ENCODE measurements around the gene MACROD2. TPM values are rescaled to one million over a fixed set of nuclear protein-coding genes. Genes with fewer than 3 reads are reported as not detected.
"Not testable (repeated sequence)": the region's sequence is repeated elsewhere in the genome, so short reads cannot be mapped to it uniquely, and the experiment has no call there.

MACROD2 gene
- total RNA-seq, 1 experiment from 2014 or later = 0.02 TPM

DNA sequence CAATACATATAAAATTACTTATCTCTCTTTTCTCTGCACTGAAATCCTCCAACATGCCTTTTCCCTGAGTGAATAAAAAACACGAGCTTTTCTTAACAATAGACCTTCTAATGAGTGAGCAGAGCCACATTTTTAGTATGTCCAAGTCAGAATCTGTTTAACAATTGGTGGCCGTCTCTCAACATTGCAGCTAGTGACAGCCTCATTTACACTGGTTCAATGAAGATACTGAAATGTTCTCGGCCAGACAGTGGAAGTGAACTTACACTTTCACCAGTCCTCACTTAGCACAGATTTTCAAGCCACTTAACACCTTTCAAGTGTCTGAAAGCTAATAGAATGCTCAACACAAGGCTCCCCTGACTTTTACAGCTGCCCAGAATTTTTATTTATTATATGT is 1810.8 kb downstream of the MACROD2 start:
- no peak for DNase-seq (ENCODE audit: low spot score)

DNA sequence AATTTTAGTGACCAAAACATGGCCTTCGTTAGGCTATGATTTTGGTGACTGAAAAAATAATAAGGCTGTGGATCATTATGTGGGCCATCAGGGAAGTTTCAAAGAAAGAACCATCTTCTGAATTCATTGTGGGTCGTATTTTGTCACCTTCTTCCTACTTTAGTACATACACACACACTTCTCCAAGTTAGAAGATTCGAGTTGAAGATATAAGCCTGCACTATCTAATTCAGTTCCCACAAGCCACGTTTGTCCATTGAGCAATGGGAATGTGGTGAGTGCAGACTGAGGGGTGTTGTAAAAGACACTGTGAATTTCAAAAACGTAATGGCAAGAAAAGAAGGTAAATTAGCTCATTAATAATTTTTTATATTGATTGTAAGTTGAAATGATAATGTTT is 1812.0 kb downstream of the MACROD2 start:
- DNase-seq (ENCODE audit: low spot score) = no peak

DNA sequence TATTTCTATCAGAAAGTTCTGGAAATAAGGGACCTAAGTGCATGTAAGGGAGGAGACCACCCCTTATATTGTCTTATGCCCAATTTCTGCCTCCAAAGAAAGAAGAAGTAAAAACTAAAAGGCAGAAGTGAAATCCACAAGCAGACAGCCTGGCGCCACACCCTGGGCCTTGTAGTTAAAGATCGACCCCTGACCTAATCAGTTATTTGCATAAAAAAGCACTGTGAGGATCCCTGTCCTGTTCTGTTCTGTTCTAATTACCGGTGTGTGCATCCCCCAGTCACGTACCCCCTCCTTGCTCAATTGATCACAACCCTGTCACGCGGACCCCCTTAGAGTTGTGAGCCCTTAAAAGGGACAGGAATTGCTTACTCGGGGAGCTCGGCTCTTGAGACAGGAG is 1812.5 kb downstream of the MACROD2 start:
- DNase-seq (ENCODE audit: low spot score) = not testable (repeated sequence)

DNA sequence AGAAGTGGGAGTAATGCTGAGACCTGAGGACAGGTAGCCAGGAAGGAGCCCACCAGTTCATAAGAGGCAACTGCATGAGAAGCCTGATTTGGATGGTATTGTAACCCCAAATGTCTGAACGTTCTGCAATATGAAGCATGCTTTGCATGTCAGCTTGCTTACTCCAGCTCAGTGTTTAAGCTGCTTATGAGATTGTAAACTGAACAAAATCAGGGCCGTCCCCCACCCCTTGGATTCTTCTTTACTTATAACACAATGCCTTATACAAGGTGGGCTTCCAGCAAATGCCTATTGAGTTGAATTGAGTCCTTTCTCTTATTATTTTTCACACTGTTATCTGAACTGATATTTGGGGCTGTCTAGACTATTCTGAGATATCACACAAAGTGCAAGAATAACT is 1816.6 kb downstream of the MACROD2 start:
- no peak for DNase-seq (ENCODE audit: low spot score)

DNA sequence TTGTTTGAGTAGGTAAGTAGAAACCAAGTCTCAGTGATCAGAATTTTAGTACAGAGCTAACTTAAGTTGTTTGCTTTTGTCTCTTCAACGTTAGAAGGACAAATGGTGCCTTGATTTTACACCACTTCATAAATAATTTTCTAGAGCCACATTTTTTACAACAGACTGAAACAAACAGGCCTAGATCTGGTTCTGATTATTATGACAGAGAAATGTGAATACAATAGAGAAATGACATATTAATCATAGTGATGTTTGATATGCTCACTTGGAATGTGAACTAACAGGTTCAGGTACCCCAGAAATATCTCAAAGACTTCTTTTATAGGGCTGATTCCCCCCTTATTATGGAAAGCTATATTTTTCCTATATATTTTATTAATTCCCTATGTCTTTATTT is 1817.4 kb downstream of the MACROD2 start:
- no peak for DNase-seq (ENCODE audit: low spot score)

DNA sequence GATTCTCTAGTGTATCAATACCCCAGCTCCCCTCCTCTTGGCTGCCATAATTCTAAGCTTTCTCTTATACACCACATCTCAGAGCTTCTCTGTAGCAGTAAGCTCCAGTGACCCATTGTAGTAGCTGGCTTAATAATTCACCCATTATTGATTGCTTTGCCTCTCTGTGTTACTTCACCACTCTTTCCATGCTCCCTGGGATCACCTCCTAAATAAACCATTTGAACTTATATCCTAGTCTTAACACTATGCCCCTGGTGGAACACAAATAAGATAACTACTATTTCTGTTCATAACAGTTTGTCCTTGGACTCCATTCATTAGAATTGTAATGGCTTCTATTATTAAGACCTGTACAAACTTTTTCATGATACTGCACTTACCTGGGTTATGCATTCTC is 1819.0 kb downstream of the MACROD2 start:
- DNase-seq (ENCODE audit: low spot score) = no peak

DNA sequence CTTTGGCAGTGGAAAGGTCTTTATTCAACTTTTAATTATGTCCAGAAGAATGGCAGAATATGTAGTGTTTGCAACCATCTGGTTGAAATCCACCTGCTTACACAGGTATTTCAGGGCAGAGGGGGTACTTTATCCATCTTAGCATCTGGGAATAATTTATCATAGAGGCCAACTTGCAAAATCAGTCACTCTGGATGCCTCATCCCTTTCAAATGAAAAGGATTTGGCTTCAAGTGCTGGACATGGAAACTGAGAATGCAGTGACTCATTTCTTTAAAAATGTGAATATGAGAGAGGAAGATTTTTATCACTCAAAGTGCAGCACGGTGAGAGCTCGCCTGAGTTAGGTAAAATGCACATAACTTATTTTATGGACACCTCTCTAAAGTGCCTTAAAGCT is 1819.6 kb downstream of the MACROD2 start:
- peak; percentile 55 for DNase-seq (ENCODE audit: low spot score)

DNA sequence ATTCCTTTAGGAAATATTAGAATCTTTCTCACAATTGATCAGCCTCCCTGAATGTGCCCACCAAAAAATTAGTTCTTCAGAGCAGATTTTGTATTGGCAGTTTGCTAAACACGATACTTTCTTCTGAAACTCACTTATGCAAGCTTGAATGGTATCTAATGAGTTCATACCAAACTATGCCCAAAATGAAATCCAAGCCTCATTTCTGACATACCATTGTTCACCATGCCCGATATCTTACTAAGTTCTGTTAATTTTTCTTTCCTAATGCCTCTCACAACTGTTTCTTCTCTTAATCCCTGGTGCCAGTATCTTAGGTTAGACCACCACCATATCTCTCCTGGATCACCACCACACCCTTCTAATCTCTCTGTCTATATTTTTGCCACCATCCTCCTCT is 1822.0 kb downstream of the MACROD2 start:
- DNase-seq (ENCODE audit: low spot score) = no peak

DNA sequence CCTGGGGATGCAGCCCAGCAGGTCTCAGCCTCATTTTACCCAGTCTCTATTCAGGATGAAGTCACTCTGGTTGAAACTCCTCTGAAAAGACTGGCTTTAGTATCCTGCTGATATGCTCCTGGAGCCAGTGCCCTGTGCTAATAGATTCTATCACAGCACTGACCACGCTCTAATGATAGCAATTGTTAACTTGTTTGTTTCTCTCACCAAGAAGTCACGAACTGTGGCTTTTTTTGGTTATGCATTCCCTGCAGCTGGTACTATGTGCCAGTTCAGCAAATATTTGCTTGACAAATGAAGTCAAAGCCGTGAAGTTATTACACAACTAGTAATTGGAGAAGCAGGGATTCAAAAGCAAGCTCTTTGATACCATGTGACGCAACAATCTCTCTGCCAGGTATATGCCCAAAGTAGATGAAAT is 1823.3 kb downstream of the MACROD2 start:
- no peak for DNase-seq (ENCODE audit: low spot score)

DNA sequence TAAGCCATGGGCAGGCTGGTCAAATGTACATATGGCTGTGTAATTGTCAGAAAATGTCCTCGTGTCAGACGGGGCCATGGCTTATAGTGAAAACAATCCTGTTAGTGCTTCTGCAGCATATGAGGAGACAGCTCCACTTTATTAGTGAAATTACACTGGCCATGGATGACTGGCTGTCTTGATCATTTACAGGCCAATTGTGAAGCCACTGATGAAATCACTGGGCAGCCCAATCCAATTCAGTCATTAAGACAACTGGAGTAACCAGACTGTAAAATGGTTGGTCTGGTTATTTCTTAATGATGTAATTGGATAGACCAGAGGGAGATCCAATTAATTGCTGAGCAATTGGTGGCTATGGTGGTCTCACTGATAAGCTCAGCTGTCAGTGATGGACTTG is 1828.4 kb downstream of the MACROD2 start:
- no peak for DNase-seq (ENCODE audit: low spot score)

DNA sequence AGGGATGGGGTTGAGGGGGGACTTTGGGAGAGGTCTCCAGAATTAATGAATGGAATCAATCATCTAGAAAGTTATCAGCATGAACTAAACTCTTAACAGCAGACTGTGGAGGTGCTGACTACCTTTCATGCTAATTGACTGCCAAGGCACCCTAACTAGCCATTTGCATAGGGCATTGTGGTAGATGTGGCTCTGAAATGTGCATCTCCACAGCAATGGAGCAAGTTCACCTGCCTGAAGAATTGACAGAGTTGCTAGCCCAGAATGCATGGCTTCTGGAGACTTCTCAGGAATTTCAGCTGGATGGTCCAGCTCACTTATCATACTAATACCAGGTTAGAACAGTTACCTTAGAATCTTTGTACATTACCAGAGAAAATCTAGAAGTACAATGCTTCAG is 1832.3 kb downstream of the MACROD2 start:
- DNase-seq (ENCODE audit: low spot score) = no peak

DNA sequence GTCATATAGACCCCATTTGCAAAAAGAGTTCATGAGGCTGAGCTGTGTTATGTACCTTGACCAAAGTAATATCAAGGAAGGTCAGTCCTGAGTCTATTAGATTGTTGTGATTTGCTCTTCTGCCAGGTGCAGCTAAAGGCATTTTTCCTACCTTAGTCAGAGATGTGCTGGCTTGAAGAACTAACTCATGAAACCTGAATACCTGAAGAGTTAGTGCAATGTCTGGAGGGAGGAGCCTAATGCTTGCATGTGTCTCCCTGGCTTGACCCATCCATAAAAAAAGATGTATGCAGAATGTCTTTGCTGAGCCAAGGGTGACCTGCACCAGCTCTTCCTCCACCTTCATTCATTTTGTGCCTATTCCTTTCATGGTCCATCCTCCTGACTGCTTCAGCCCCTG is 1835.9 kb downstream of the MACROD2 start:
- DNase-seq (ENCODE audit: low spot score) = no peak

DNA sequence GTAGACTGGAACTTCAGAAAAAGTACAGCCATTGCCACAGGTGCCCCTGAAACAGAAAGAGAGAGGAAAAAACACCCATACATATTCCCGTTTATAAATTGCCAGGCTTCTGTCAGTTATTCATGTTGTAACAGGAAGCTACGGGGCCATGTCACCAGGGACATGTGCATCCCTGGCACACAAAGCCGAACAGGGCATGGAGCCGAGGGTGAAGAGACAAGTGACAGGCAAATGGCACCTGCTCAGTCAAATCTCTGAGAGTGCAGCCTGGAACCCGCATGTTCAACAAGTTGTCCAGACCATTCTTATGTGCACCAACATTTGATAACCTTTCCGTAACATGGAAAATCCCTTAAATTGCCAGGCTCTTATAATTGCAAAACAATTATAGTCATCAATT is 1837.2 kb downstream of the MACROD2 start:
- DNase-seq (ENCODE audit: low spot score) = no peak

DNA sequence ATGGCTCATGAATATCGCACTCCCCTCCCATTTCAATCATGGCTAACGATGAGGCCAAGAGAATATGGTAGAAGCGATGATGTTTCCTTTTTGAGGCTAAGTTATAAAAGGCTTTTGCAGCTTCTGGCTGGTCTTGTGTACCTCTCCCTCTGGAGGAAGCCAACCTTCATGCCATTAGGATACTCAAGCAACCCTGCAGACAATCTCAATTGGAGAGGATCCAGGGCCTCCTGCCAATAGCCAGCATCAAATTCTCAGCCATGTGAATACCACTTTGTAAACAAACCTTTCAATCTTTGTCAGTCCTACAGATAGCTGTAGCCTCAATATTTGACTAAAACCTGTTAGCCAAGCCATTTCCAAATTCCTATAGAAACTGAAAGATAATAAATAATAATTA is 1839.5 kb downstream of the MACROD2 start:
- DNase-seq (ENCODE audit: low spot score) = no peak

DNA sequence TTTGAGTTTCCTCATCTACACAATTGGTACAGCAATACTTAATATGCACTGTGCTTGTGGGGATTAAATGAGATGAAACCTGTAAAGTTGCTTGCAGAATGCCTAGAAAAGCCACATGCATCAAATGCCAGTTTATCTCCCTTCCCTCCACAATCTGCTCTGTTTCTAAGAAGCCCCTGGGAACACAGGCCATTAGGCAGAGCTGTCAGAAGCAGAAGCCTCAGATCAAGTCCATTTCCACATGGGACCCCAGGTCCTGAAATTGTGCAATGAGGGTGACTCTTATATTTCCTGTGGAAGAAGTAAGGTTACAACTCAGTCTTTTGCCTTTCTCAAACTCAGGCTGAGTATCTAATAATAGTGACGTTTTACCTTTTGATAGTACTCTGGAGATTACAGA is 1840.5 kb downstream of the MACROD2 start:
- DNase-seq (ENCODE audit: low spot score) = no peak

DNA sequence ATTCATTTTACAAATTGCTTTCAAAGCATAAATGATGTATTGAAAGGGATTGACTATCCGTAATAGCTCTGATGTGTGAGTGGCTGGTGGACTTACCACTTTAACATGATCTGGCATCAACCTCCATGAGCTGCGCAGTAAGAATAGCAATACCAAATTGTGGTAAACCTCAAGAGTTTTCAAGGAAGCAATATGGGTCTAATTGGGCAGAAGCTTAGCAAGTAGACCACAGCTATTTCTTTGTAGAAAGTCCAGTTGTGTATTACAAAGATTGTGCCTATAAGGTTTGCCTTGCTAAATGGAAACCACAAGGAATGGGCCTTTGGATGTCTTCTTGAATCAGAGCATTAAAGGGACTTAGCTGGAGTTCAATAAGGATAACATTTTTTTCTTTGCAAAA is 1841.3 kb downstream of the MACROD2 start:
- peak; percentile 14 for DNase-seq (ENCODE audit: low spot score)

DNA sequence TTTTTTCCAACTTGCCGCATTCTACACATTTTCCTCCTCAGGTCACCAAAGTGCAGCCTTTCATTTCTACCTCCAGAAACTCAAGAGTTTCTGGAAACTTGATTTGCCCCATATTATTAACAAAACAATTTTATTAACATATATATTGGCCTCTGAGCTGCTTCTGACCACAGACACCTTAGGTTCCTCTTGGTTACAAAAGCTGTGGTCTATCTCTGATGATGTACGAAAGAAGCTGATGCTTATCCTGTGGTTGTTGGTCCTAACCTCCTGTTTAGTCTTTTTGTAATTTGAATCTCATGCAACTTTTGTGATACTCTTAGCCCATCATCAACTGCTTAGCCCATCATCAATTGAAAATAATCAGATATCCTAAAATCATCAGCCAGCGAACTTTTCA is 1842.2 kb downstream of the MACROD2 start:
- no peak for DNase-seq (ENCODE audit: low spot score)

DNA sequence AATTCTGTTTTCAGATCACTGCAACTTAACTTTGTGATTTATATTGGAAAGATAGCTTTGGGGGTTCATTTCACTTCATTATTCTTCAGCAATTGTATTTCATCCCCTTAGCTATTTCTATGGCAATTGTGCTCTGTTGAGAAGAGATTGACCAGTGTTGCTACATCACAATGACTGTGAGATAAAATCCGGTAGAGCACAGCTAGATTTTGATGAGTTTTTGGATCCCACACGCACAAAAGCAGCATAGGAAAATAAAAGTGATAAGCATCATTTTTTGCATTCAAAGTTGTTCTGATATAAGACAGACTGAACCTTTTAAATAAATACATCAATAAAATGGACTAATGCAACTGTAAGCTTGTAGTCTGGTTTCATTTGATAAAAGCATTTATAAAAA is 1843.2 kb downstream of the MACROD2 start:
- no peak for DNase-seq (ENCODE audit: low spot score)

DNA sequence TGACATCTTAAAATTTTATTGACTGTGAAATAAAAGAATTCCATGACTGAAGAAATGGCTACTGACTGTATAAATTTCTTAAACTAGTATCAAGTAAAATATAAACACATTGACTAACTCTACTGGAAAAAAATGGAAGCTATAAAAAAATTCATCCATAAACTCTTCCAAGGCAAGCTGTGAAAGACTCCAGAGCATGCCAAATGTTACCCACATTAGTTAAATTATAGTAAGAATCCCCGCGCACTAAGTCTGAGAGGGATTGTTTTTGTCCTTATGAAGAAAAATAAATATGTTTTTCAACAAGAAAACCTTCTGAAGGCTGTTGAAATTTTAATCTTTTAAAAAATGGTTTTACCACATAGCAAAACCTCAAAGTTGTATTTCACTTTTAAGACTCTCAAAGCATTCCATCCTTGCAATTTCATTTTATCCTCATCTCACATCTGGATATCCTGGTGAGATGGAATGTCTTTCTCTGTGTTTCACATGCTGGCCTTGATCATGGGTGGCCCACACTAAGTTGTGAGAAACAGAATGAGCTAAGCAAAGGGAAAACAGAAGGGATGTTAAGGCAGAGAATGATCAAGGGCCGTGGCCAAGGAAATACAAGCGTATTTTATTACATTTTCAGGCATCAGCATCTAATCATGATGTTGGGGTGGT is 1845.5 kb downstream of the MACROD2 start:
- no peak for DNase-seq (ENCODE audit: low spot score)

DNA sequence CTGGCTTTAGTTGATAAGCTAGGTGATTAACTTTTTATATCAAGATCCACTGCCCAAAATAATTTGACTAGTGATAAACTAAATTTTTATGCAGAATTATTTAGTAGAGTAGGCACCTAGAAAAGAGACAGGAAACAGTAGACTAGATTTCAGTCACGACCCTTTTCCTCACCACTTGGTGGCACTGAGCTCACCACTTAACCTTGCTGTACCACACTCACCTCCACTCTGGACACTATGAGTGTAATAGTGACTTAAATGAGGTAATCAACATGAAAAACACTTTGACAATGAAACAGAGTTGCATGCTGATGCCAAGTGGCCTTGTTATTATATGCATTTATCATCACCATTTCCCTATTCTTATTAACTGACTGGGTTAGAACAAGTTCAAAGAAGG is 1847.6 kb downstream of the MACROD2 start:
- no peak for DNase-seq (ENCODE audit: low spot score)

DNA sequence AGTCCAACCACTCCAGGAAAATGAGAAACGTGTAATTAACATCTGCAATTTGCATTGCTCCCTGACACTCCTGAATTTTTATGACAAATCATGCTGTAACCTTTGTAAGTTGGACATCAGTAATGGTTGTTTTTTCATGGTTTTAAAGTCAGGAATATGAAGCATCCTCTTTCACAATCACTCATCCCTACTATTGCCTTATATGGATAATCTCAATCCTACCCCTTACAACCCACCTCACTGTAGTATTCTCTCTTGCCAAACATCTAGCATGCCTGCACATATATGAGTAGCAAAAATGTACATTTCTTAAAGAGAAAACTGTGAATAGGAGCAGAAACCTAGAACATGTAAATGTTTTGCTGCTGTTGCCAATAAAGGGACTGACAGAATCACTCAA is 1848.5 kb downstream of the MACROD2 start:
- DNase-seq (ENCODE audit: low spot score) = no peak

DNA sequence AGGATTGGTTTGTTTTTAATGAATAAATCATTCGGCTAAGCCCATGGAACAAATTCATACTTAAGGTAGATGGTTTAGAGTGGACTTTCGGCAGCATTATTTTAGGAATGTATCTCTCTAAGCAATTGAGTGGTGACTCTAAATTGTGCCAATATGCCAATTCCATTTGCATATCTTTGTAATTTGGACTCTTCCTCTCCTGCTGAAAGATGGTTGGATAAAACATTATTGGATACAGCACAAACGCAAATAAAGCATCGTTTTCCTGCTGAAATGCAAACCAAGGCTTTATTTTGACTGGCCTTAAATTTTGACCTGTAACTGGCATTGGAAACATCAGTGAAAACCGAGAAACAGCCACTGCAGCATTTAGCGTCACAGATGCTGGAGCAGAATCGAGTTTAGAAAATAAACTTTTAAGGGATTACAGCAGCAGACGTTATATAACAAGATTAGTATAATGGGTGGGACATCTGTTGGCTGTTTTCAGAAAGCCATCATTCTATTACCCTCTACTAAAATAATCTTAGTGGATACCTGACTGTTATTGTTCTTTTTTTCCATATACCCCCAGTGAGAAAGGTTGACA is 1852.0 kb downstream of the MACROD2 start:
- no peak for DNase-seq (ENCODE audit: low spot score)

DNA sequence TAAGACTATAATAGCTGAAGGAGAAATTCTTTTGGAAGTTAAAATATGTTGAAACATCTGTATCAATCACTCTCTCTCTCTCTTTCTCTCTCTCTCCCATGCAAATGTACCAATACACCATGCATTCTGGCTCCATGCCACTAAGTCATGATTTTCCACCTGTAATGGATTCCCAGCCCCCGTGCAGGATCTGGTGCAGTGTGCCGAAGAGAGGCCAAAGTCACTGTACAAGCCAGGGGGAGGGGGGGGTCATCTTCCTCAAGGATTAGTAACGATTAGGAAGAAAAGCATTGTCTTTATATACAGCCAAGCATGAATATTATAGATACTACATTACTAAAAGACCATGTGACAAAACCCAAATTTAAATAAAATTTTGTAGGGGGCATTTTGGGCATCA is 1852.8 kb downstream of the MACROD2 start:
- no peak for DNase-seq (ENCODE audit: low spot score)

DNA sequence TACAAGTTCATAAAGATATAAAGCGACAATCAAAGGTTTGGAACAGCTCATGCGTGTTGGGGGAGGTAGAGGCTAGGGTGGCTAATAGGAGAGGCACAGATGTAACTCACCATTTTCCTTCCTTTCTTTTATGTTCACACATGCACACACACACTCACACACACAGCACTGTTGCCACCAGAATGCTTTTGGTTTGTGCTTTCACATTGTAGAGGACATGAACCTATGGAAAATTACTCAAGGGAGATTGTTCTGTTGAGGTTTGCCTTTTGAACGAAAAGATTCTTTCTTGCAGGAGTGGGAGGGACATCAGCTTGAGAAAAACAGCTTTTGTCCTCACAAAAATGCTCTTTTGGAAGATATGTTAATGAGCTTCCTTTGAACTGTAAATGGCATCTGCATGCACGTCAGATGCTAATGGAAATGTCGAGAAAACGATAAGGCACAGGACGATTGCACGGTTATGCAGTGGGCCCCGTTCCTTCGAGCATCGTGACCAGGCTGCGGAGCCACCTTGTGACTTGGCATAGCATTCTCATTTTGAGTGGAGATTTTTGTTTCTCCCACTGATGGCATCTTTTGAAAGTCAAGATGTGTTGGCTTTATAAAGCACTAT is 1853.8 kb downstream of the MACROD2 start:
- DNase-seq (ENCODE audit: low spot score) = no peak
